ENCODE measurements around the gene ANKIB1.
"Not testable (repeated sequence)": the region's sequence is repeated elsewhere in the genome, so short reads cannot be mapped to it uniquely, and the experiment has no call there.

Gene ANKIB1

DNA sequence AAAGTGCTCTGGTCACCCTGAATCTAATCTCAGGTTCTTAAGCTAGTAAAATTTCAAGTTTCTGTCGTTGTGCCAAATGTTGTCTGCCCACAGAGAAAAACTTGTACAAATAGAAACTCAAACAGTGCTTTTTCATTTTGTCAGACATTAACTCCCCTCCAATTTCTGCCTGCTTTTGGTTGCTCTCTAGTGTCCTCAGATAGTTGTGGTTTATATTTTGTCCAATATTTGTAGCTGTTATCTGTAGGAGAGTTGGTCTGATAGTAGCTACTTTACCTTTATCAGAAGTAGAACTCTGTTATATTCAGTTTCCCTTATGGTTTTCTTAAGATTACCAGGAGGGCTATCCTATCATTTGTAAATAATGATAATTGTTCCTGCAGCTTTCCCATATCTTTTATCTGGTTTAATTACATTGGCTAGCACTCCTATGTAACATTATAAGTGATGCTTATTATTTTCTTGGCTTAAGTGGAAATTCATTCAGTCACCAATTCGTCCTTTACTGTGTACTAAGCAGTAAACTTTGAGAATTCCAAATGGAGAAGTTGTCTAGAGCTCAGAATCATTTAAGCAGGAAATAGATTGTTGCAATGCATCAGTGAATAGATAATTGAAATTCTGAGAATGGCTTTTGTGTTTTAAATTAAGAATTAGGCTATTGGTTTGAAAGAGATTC is 91.0 kb downstream of the ANKIB1 start:
- TF ChIP-seq PAX5 (IDR thresholded peaks at IDR 0.05; ENCODE audit: insufficient read depth, low read length, severe bottlenecking) = no peak
- TF ChIP-seq POLR2AphosphoS5 (IDR thresholded peaks at IDR 0.05; ENCODE audit: low read depth, low read length) = no peak
- TF ChIP-seq SPI1 (IDR thresholded peaks at IDR 0.05; ENCODE audit: low read depth, low read length) = no peak
- TF ChIP-seq TAF1 (IDR thresholded peaks at IDR 0.05; ENCODE audit: low read depth, low read length) = no peak
- no peak for TF ChIP-seq POU2F2 (IDR thresholded peaks at IDR 0.05; ENCODE audit: low read depth, low read length)
- no peak for TF ChIP-seq POLR2A (IDR thresholded peaks at IDR 0.05; ENCODE audit: low read depth, low read length)
- DNase-seq (ENCODE audit: insufficient read length, low spot score) (no peak), FAIRE-seq (no peak)

DNA sequence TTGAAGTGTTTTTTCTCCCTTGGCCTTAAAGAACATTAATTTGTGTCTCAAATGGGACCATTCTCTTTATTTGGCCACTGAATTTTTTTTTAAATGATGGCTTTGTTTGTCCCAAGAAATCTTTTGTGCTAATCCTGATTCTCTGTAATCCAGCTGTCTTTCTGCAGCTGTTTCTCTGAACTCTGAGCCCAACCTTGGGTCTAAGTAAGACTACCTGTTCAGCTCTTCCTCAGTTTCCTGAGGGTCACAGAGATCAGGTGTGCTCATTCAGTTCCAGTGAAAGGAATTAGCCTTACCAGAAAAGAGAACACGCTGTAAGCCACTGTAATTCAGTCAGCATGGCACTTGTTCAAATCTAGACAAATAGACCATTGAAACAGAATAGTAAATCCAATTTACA is 94.2 kb downstream of the ANKIB1 start:
- TF ChIP-seq PAX5 (IDR thresholded peaks at IDR 0.05; ENCODE audit: insufficient read depth, low read length, severe bottlenecking) (no peak), POU2F2 (IDR thresholded peaks at IDR 0.05; ENCODE audit: low read depth, low read length) (no peak), TAF1 (IDR thresholded peaks at IDR 0.05; ENCODE audit: low read depth, low read length) (no peak), POLR2A (IDR thresholded peaks at IDR 0.05; ENCODE audit: low read depth, low read length) (no peak), POLR2AphosphoS5 (IDR thresholded peaks at IDR 0.05; ENCODE audit: low read depth, low read length) (no peak), SPI1 (IDR thresholded peaks at IDR 0.05; ENCODE audit: low read depth, low read length) (no peak)
- FAIRE-seq (no peak), DNase-seq (ENCODE audit: insufficient read length, low spot score) (no peak)

DNA sequence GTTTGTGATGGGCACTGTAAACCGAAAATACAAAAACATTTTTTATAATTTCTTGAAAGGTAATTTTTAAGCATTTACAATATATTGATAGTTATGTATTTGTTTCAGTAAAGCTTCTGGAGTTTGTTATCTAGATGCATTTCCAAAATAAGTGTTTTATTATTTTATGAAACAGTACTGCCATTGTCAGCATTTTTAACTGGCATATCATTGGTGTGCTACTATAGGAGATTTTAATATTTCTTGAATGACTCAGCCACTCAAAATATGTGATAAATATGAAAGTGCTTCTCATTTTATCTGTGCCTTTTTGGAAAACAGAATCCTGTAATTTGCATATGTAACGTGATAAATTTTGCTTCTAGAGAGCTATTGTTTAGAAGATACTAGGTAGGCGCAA is 97.9 kb downstream of the ANKIB1 start:
- DNase-seq (ENCODE audit: insufficient read length, low spot score) = no peak
- no peak for FAIRE-seq
- TF ChIP-seq PAX5 (IDR thresholded peaks at IDR 0.05; ENCODE audit: insufficient read depth, low read length, severe bottlenecking) = no peak

DNA sequence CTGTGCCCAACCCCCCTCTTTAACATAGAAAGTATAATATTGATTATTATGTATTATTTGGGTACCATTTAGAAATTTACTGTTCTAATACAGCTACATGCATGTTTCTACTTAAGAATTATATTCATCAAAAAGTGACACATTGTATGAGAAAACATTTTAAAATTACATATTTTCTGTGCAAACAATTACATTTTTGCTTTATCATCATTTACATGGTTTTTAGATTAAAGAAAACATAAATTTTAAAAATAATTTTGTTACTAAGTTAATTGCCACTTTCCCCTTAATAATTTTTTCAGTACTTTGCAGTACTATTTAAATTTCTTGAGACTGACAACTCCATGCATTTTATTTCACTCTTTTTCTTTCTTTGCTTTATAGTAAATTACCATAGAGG is 106.2 kb downstream of the ANKIB1 start:
- FAIRE-seq (no peak), DNase-seq (ENCODE audit: insufficient read length, low spot score) (no peak)
- TF ChIP-seq PAX5 (IDR thresholded peaks at IDR 0.05; ENCODE audit: insufficient read depth, low read length, severe bottlenecking) = no peak
- TF ChIP-seq POLR2A (IDR thresholded peaks at IDR 0.05; ENCODE audit: low read depth, low read length) = no peak

DNA sequence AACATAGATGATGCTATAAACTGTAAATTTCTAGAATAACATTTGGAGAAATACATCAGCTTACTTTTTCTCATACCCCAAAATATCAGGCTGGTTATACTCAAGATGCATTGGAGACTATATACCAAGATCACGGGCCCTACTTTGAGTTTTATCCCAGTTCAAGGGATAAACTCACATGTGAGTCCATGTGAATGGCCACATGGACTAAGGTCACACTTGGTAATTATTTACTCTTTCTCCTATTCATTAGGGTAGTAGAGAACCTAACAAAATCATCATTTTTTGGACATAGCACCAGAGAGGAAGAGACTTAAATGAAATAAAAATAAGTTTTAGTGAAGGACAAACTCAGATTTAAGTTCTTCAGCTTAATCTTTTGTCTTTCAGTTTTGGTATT is 108.4 kb downstream of the ANKIB1 start:
- FAIRE-seq (no peak), DNase-seq (ENCODE audit: insufficient read length, low spot score) (no peak)
- no peak for TF ChIP-seq POLR2AphosphoS5 (IDR thresholded peaks at IDR 0.05; ENCODE audit: low read depth, low read length)
- no peak for TF ChIP-seq TAF1 (IDR thresholded peaks at IDR 0.05; ENCODE audit: low read depth, low read length)
- no peak for TF ChIP-seq POU2F2 (IDR thresholded peaks at IDR 0.05; ENCODE audit: low read depth, low read length)

DNA sequence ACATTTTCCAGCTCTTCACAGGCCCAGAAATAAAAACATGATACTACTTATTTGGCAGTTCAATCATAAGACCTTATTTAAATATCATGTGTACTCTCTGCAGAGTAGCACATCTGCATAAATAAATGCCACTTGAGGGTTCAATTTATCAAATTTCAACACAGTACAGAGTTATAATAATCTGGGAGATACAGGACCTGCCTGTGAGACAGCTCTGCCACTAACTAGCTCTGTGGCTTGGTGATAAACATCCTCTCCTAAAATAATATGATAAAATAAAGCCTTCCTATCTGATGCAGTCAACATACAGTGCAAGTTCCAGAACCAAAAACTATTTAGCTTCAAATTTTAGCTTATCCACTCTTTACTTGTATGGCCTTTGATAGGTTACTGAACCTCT is 110.6 kb downstream of the ANKIB1 start:
- no peak for TF ChIP-seq SPI1 (IDR thresholded peaks at IDR 0.05; ENCODE audit: low read depth, low read length)
- no peak for TF ChIP-seq POLR2A (IDR thresholded peaks at IDR 0.05; ENCODE audit: low read depth, low read length)
- TF ChIP-seq TAF1 (IDR thresholded peaks at IDR 0.05; ENCODE audit: low read depth, low read length) = no peak
- TF ChIP-seq POU2F2 (IDR thresholded peaks at IDR 0.05; ENCODE audit: low read depth, low read length) = no peak
- no peak for TF ChIP-seq POLR2AphosphoS5 (IDR thresholded peaks at IDR 0.05; ENCODE audit: low read depth, low read length)
- TF ChIP-seq PAX5 (IDR thresholded peaks at IDR 0.05; ENCODE audit: insufficient read depth, low read length, severe bottlenecking) = no peak
- DNase-seq (ENCODE audit: insufficient read length, low spot score) = no peak
- FAIRE-seq = no peak

DNA sequence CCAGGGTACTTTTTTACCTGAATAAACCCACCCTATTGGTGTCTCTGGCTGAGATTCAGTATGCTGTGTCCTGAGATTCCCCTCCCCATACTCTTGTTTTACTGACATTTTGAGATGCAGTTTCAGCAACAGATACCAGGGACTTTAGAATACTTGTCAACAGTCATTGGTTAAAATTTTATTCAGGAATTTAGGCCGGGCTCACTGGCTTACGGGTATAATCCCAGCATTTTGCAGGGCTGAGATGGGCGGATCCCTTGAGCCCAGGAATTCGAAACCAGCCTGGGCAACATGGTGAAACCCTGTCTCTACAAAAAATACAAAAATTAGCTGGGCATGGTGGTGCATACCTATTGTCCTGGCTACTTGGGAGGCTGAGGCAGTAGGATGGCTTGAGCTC is 111.5 kb downstream of the ANKIB1 start:
- FAIRE-seq (no peak), DNase-seq (ENCODE audit: insufficient read length, low spot score) (no peak)
- TF ChIP-seq TAF1 (IDR thresholded peaks at IDR 0.05; ENCODE audit: low read depth, low read length) = no peak
- TF ChIP-seq POLR2A (IDR thresholded peaks at IDR 0.05; ENCODE audit: low read depth, low read length) = no peak
- no peak for TF ChIP-seq POLR2AphosphoS5 (IDR thresholded peaks at IDR 0.05; ENCODE audit: low read depth, low read length)
- TF ChIP-seq SPI1 (IDR thresholded peaks at IDR 0.05; ENCODE audit: low read depth, low read length) = no peak

DNA sequence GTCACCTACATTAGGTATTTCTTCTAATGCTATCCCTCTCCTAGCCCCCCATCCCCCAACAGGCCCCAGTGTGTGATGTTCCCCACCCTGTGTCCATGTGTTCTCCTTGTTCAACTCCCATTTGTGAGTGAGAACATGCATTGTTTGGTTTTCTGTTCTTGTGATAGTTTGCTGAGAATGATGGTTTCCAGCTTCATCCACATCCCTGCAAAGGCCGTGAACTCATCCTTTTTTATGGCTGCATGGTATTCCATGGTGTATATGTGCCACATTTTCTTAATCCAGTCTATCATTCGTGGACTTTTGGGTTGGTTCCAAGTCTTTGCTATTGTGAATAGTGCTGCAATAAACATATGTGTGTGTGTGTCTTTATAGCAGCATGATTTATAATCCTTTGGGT is 113.4 kb downstream of the ANKIB1 start:
- DNase-seq (ENCODE audit: insufficient read length, low spot score); FAIRE-seq: not testable (repeated sequence)

DNA sequence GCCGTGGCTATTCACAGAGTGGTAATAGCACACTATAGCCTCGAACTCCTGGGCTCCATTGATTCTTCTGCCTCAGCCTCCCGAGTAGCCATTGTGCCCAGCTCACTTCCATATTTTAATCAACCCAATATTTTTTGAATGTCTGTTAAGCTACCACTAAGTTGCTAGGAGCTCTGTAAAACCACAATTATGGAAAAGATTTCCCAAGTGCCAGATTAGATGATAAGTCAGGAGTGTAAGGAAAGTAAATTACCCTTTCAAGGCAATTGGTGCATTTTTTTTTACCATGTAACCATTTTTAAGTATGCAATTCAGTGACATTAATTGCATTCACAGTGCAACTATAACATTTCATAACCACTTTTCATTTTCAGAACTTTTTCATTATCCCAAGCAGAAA is 114.0 kb downstream of the ANKIB1 start:
- no peak for FAIRE-seq
- DNase-seq (ENCODE audit: insufficient read length, low spot score) = no peak
- TF ChIP-seq POU2F2 (IDR thresholded peaks at IDR 0.05; ENCODE audit: low read depth, low read length) = no peak
- no peak for TF ChIP-seq PAX5 (IDR thresholded peaks at IDR 0.05; ENCODE audit: insufficient read depth, low read length, severe bottlenecking)
- no peak for TF ChIP-seq POLR2AphosphoS5 (IDR thresholded peaks at IDR 0.05; ENCODE audit: low read depth, low read length)
- no peak for TF ChIP-seq TAF1 (IDR thresholded peaks at IDR 0.05; ENCODE audit: low read depth, low read length)
- no peak for TF ChIP-seq POLR2A (IDR thresholded peaks at IDR 0.05; ENCODE audit: low read depth, low read length)
- no peak for TF ChIP-seq SPI1 (IDR thresholded peaks at IDR 0.05; ENCODE audit: low read depth, low read length)

DNA sequence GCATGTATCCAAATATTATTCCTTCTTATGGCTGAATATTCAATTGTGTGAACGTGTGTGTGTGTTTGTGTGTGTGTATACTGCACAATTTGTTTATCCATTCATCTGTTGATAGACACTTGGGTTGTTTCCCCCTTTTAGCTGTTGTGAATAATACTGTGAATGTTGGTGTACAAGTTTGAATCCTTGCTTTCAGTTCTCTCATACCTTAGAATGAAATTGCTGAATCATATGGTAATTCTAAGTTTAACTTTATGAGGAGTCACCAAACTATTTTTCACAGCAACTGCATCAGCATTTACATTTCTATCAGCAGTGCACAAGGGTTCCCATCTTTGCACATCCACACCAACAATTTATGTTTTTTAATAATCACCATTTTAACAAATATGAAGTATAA is 114.6 kb downstream of the ANKIB1 start:
- TF ChIP-seq SPI1 (IDR thresholded peaks at IDR 0.05; ENCODE audit: low read depth, low read length) (no peak), POLR2A (IDR thresholded peaks at IDR 0.05; ENCODE audit: low read depth, low read length) (no peak), PAX5 (IDR thresholded peaks at IDR 0.05; ENCODE audit: insufficient read depth, low read length, severe bottlenecking) (no peak), POU2F2 (IDR thresholded peaks at IDR 0.05; ENCODE audit: low read depth, low read length) (no peak), TAF1 (IDR thresholded peaks at IDR 0.05; ENCODE audit: low read depth, low read length) (no peak), POLR2AphosphoS5 (IDR thresholded peaks at IDR 0.05; ENCODE audit: low read depth, low read length) (no peak)
- FAIRE-seq (peak; percentile 9), DNase-seq (ENCODE audit: insufficient read length, low spot score) (no peak)

DNA sequence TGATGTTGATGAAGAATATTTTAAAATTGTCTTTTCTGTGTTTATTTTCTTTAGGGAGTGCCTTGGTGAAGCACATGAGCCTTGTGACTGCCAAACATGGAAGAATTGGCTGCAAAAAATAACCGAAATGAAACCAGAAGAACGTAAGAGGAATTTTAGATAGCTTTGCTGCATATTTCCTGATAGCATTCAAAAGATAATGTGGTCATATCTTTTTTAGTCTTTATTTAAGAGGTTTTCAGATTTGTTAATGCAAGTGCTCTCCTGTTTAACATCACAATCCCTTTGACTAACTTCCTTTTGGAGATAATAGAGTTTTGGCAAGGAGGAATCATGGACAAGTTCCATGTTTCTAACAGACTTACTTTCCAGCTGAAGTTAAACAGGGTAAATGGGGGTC is 116.4 kb downstream of the ANKIB1 start:
- DNase-seq (ENCODE audit: insufficient read length, low spot score) = no peak
- FAIRE-seq = no peak
- TF ChIP-seq POU2F2 (IDR thresholded peaks at IDR 0.05; ENCODE audit: low read depth, low read length) (no peak), POLR2A (IDR thresholded peaks at IDR 0.05; ENCODE audit: low read depth, low read length) (no peak), TAF1 (IDR thresholded peaks at IDR 0.05; ENCODE audit: low read depth, low read length) (no peak), SPI1 (IDR thresholded peaks at IDR 0.05; ENCODE audit: low read depth, low read length) (no peak), PAX5 (IDR thresholded peaks at IDR 0.05; ENCODE audit: insufficient read depth, low read length, severe bottlenecking) (no peak), POLR2AphosphoS5 (IDR thresholded peaks at IDR 0.05; ENCODE audit: low read depth, low read length) (no peak)

Measured in GM12891 (cell line).